NT2/D1 (cell line): ENCODE results near the gene RPUSD4.

Source experiments
- SUZ12 ChIP-seq: IDR thresholded peaks from 2 replicates; pipeline ENCODE4 v1.6.1; 2011; ENCODE audit not compliant: insufficient read length, insufficient read depth; ENCODE audit errors: extremely low read depth
- YY1 ChIP-seq: IDR thresholded peaks from 2 replicates; pipeline ENCODE4 v1.6.1; 2011; ENCODE audit not compliant: insufficient read length, insufficient read depth
- ZNF274 ChIP-seq: IDR thresholded peaks from 2 replicates; pipeline ENCODE4 v1.6.1; 2011; ENCODE audit warnings: mild to moderate bottlenecking, low read depth, low read length

DNA sequence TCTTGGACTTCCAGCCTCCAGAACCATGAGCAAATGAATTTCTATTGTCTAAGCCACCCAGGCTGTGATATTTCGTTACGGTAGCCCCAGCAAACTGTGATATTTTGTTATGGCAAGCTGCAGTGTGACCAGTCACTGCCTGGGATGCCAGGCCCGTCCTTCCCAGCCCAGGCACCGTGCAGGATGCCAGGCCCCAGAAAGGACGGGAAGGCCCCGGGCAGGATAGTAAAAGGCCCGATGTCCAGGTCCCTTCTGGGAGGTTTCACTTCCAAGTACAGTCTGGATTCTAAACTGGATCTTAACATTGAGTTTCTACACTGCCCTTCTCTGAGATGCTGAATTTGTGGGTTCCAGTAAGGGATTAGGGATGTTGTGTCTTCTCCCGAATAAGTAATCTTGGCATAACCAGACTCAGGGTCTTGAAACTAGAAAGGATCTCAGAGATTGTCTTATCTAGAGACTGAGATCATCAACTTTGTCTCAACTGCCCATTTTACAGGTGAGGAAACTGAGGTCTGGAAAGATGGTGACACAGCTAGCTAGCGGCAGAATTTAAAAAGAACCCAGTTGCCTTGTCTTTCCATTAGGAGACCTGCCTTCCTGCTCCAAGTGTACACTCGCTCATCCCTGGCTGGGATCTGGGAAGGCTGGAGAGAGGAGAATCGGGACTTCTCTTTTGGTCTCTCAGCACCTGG is 19.9 kb downstream of the RPUSD4 start:
- TF ChIP-seq YY1 (no peak), SUZ12 (no peak), ZNF274 (no peak)
